ENCODE results near the gene SHISA4. TPM values are rescaled to one million over a fixed set of nuclear protein-coding genes. Genes with fewer than 3 reads are reported as not detected.

SHISA4 gene
- total and polyA plus RNA-seq, 2 of the 8 experiments (the other 6 are each of a cell fraction or from before 2014, with no cell fraction given) = 7.8 to 28.9 TPM

DNA sequence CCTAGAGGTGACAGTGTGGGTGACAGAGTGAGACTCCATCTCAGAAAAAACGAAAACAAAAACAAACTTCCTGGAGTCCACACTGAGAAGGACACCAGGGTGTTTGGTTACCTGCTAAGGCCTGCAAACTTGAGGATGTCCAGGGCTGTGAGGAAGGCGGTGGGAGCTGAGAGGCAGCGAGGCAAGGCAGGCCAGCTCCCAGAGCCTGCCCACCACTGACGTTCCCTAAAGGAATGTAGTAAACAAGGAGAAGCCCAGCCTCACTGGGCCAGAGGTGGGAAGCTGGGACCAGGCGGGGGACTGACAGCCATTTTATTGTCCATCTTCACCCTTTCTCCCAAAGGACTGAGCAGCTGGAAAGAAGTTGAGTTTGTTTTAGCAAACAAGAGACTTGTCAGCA, 24.1 kb downstream of the SHISA4 start:
- Histone ChIP-seq H2AK5ac (ENCODE audit: low read depth, low read length) (no peak overlapping the region), H3K27ac (ENCODE audit: low read depth, low read length) (no peak overlapping the region), H4K91ac (replicated peaks; ENCODE audit: insufficient read length, low read length) (no peak overlapping the region), H4K20me1 (replicated peaks in 1 of 2; ENCODE audit: control insufficient read depth in 1 of 2, insufficient read depth in 2 of 2, low read length in 2 of 2) (no peaks in the 10 kb centered on the region), H3K36me3 (ENCODE audit: control insufficient read depth in 2 of 4, insufficient read depth in 4 of 4, low read length in 3 of 4) (no peaks in the 10 kb centered on the region), H2AFZ (ENCODE audit: low read length) (no peak overlapping the region), H3K23ac (ENCODE audit: insufficient read length) (no peak overlapping the region), H2BK20ac (ENCODE audit: low read length) (0 out of 2 replicates have a peak overlapping the region, but pooled peaks have one; percentile 18), H3K4me2 (ENCODE audit: insufficient read depth in 1 of 2, low read depth in 2 of 2, low read length in 2 of 2) (no peak overlapping the region), H2BK15ac (ENCODE audit: low read length) (peak overlapping the region; percentile 46; the same call in 1 of the 2 replicates), H3K23me2 (ENCODE audit: low read depth, low read length) (no peaks in the 10 kb centered on the region), H2BK120ac (replicated peaks; ENCODE audit: low read depth, low read length) (no peak overlapping the region), H4K8ac (ENCODE audit: extremely low read depth, insufficient read depth, low read length) (no peak overlapping the region; the same call in 1 of the 2 replicates), H3K9ac (replicated peaks in 1 of 4; ENCODE audit: extremely low read depth in 1 of 4, low read depth in 3 of 4, low read length in 3 of 4) (no peak overlapping the region), H2BK12ac (ENCODE audit: low read depth, low read length) (no peak overlapping the region), H3K4me3 (ENCODE audit: extremely low read depth in 1 of 4, insufficient read depth in 2 of 4, low read depth in 3 of 4, low read length in 4 of 4) (no peak overlapping the region), H3K79me2 (ENCODE audit: control insufficient read depth in 1 of 2, insufficient read depth in 2 of 2, low read length in 2 of 2) (no peaks in the 10 kb centered on the region), H3K9me3 (ENCODE audit: insufficient read depth in 2 of 2, low read depth in 1 of 2, low read length in 1 of 2) (no peaks in the 10 kb centered on the region), H3K79me1 (ENCODE audit: low read depth, low read length) (no peaks in the 10 kb centered on the region), H3K27me3 (replicated peaks in 1 of 4; ENCODE audit: control insufficient read depth in 3 of 4, extremely low read depth in 1 of 4, insufficient read depth in 3 of 4, low read length in 3 of 4) (no peaks in the 10 kb centered on the region; a peak in 1 of 7 replicates), H4K5ac (ENCODE audit: insufficient read length, low read depth, low read length) (no peak overlapping the region), H2BK5ac (ENCODE audit: low read depth, low read length) (no peak overlapping the region), H3K56ac (replicated peaks; ENCODE audit: insufficient read length, low read depth, low read length) (no peak overlapping the region), H3K4me1 (replicated peaks in 1 of 4; ENCODE audit: control insufficient read depth in 3 of 4, insufficient read depth in 4 of 4, low read length in 3 of 4) (peaks cover 0 to 4% (median 1%) of the 10 kb centered on the region in 4 experiments; a peak in 5 of 7 replicates), H3K18ac (ENCODE audit: extremely low read depth, low read length) (no peak overlapping the region), H3K4ac (replicated peaks; ENCODE audit: insufficient read length, low read depth, low read length) (no peak overlapping the region), H3K14ac (ENCODE audit: insufficient read length) (no peak overlapping the region)
- ChIA-PET POLR2A (ENCODE audit: partially characterized antibody) (interaction anchor here (0.9 to 1.3 kb wide), 3 partner anchors 26 to 32 kb away, joined by 3 read pairs; no protein-coding TSS in a partner anchor), CTCF (ENCODE audit: partially characterized antibody) (interaction anchor here (0.7 to 12.4 kb wide), 8 partner anchors 10 to 164 kb away, joined by 3 to 147 read pairs (median 6); no protein-coding TSS in a partner anchor)
- FAIRE-seq = no peak
- no peak for DNase-seq (ENCODE audit: low read depth in 1 of 2, low spot score in 2 of 2)
- WGBS, 2 experiments (ENCODE audit: extremely low coverage in 1 of 2, insufficient coverage in 1 of 2, insufficient read length in 1 of 2, insufficient replicate concordance in 2 of 2, low coverage in 1 of 2, low lambda C conversion rate in 2 of 2, missing lambda C conversion rate in 1 of 2) = 88% methylated on average over 5 of the region's 5 CpGs; no CpG with 5 or more reads in 1 of the 2 experiments
- TF ChIP-seq SAP30 (IDR thresholded peaks at IDR 0.05; ENCODE audit: insufficient read depth, insufficient replicate concordance, low read length) (no peak), CBX8 (IDR thresholded peaks at IDR 0.05; ENCODE audit: borderline replicate concordance, low read depth, low read length) (no peak), SUZ12 (IDR thresholded peaks at IDR 0.05; ENCODE audit: low read length) (no peak), BACH1 (IDR thresholded peaks at IDR 0.05; ENCODE audit: low read length) (no peak), HDAC2 (IDR thresholded peaks at IDR 0.05; ENCODE audit: borderline replicate concordance in 1 of 2, low read depth in 2 of 2, low read length in 2 of 2) (no peak)
- TF ChIP-seq, protein P1, sequence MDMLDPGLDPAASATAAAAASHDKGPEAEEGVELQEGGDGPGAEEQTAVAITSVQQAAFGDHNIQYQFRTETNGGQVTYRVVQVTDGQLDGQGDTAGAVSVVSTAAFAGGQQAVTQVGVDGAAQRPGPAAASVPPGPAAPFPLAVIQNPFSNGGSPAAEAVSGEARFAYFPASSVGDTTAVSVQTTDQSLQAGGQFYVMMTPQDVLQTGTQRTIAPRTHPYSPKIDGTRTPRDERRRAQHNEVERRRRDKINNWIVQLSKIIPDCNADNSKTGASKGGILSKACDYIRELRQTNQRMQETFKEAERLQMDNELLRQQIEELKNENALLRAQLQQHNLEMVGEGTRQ (IDR thresholded peaks at IDR 0.05; ENCODE audit: low read length) = no peak

Data from H1 (cell line).